HepG2 (cell line): ENCODE results near the gene ELAC1. TPM values are rescaled to one million over a fixed set of nuclear protein-coding genes. Genes with fewer than 3 reads are reported as not detected.

Experiments
- ATAC-seq: fragments of 200-7000 bp; cut with Tn5 transposase; 3 replicates; pipeline ENCODE4 v1.9.1; 2020; ENCODE audit warnings: mild to moderate bottlenecking, moderate library complexity
- BruUV-seq: library from RNA; stranded (reverse); fragments of 400-500 nt; replicated peaks from 2 replicates; lab custom pipeline; 2021; lab: Mats Ljungman, UMichigan
- CTCF ChIA-PET: fragments of 300-600 bp; formaldehyde crosslinking; extraction: SDS; loops from one replicate; lab custom pipeline; 2021; ENCODE audit warnings: low total read pairs, inconsistent platforms, low intra/inter-chr PET ratio; lab: Yijun Ruan, JAX
- POLR2A ChIA-PET: fragments of 350-600 bp; sonication (Branson Sonifier 250); formaldehyde crosslinking; loops from one replicate; lab custom pipeline; 2020; ENCODE audit warnings: antibody characterized with exemption, inconsistent platforms; lab: Yijun Ruan, JAX
- DNase-seq: peaks from one replicate; pipeline ENCODE4 v3.0.0-alpha.2; 2015; ENCODE audit warnings: low spot score
- FAIRE-seq: peaks from 3 replicates; lab custom pipeline; 2011; peaks lifted over from hg19 to GRCh38; lab: Jason Lieb, UNC
- H2AFZ ChIP-seq: one replicate; pipeline ENCODE4 v1.6.1; 2011; ENCODE audit warnings: low read length, inconsistent platforms
- H3K27ac ChIP-seq: fragments of 300-600 bp; 3 replicates; pipeline ENCODE4 v1.8.0; 2011; ENCODE audit warnings: mixed run types, mild to moderate bottlenecking, mixed read lengths, low read length, inconsistent platforms; ENCODE audit not compliant: insufficient read depth; ENCODE audit errors: extremely low read length
- H3K27me3 ChIP-seq, 2 experiments: fragments of 200-600 bp in 1 of 2; 2 replicates in 1 of 2; 3 replicates in 1 of 2; pipeline versions ENCODE4 v1.6.0 to v1.8.0; 2011; ENCODE audit warnings: low read length in 2 of 2, mild to moderate bottlenecking in 2 of 2, moderate library complexity in 2 of 2, inconsistent platforms in 1 of 2; ENCODE audit not compliant: insufficient read depth in 2 of 2, control insufficient read depth in 1 of 2
- H3K36me3 ChIP-seq, 2 experiments: fragments of 200-600 bp in 1 of 2; replicated peaks in 1 of 2; 2 replicates in 1 of 2; 3 replicates in 1 of 2; pipeline versions ENCODE4 v1.5.1 to v1.8.0; 2011; ENCODE audit warnings: low read length in 2 of 2, inconsistent platforms in 1 of 2; ENCODE audit not compliant: insufficient read depth in 2 of 2, control insufficient read depth in 1 of 2
- H3K4me1 ChIP-seq: 2 replicates; pipeline ENCODE4 v1.5.1; 2012; ENCODE audit warnings: low read length, inconsistent platforms; ENCODE audit not compliant: insufficient read depth
- H3K4me2 ChIP-seq: 2 replicates; pipeline ENCODE4 v1.6.0; 2011; ENCODE audit warnings: low read depth, low read length, inconsistent platforms
- H3K4me3 ChIP-seq, 3 experiments: fragments of 200-600 bp in 1 of 3; sonication (generic), shearing (Covaris generic) in 1 of 3; replicated peaks in 1 of 3; 2 replicates each; pipeline ENCODE4 v1.5.1; 2011 to 2016; ENCODE audit warnings: low read length in 3 of 3, inconsistent platforms in 2 of 3, low read depth in 2 of 3, mild to moderate bottlenecking in 2 of 3, control low read depth in 1 of 3, mixed read lengths in 1 of 3; ENCODE audit not compliant: insufficient read depth in 1 of 3
- H3K79me2 ChIP-seq: one replicate; pipeline ENCODE4 v1.6.1; 2011; ENCODE audit warnings: low read length, inconsistent platforms; ENCODE audit not compliant: insufficient read depth
- H3K9ac ChIP-seq: 2 replicates; pipeline ENCODE4 v1.6.0; 2011; ENCODE audit warnings: mild to moderate bottlenecking, low read depth, low read length, inconsistent platforms; ENCODE audit not compliant: insufficient read depth
- H3K9me3 ChIP-seq: 2 replicates; pipeline ENCODE4 v1.5.1; 2012; ENCODE audit warnings: mild to moderate bottlenecking, low read length
- H4K20me1 ChIP-seq: 2 replicates; pipeline ENCODE4 v1.6.0; 2011; ENCODE audit warnings: inconsistent platforms, mild to moderate bottlenecking, low read length, moderate library complexity; ENCODE audit not compliant: insufficient read depth
- ATF7 ChIP-seq, 2 experiments: fragments of 450-650 bp in 1 of 2; sonication (generic) in 1 of 2; formaldehyde crosslinking in 1 of 2; IDR thresholded peaks; 2 replicates each; pipeline versions ENCODE4 v1.4.0 to v1.6.1; 2016 to 2020; ENCODE audit warnings: antibody characterized with exemption in 1 of 2, mild to moderate bottlenecking in 1 of 2, missing genetic modification reagents in 1 of 2
- CREB1 ChIP-seq, 2 experiments: fragments of 450-650 bp in 1 of 2; IDR thresholded peaks; 2 replicates each; pipeline ENCODE4 v1.6.1; 2016 to 2017; ENCODE audit warnings: control low read depth in 1 of 2, mild to moderate bottlenecking in 1 of 2, missing compliant biosample characterization in 1 of 2, missing genetic modification characterization in 1 of 2
- SOX6 ChIP-seq, 2 experiments: fragments of 450-650 bp in 1 of 2; sonication (generic) in 1 of 2; formaldehyde crosslinking in 1 of 2; IDR thresholded peaks; 2 replicates each; pipeline versions ENCODE4 v1.4.0 to v1.6.1; 2017 to 2020; ENCODE audit warnings: antibody characterized with exemption in 1 of 2, mild to moderate bottlenecking in 1 of 2, missing genetic modification reagents in 1 of 2
- ZFP91 ChIP-seq: sonication (generic); formaldehyde crosslinking; IDR thresholded peaks from 2 replicates; pipeline ENCODE4 v1.9.0; 2022; ENCODE audit warnings: missing genetic modification reagents, mild to moderate bottlenecking, borderline replicate concordance
- ZNF776 ChIP-seq: sonication (generic); formaldehyde crosslinking; IDR thresholded peaks from 2 replicates; pipeline ENCODE4 v1.4.0; 2020; ENCODE audit warnings: mild to moderate bottlenecking, missing genetic modification reagents
- WGBS: methylation state at CpG from one replicate; pipeline ENCODE4 v1.1.6; 2017; ENCODE audit warnings: low lambda C conversion rate; 5-methylcytosine and 5-hydroxymethylcytosine counted together
- in situ Hi-C: cut with HindIII; loops from 2 replicates; pipeline ENCODE4 v1.10.0; 2017; ENCODE audit warnings: low pct_unique_long_range_greater_than_20kb; ENCODE audit not compliant: extremely low pct_ligation_motif_present
- intact Hi-C: fragments of 100-400 bp; cut with micrococcal nuclease; formaldehyde crosslinking; loops from one replicate; pipeline ENCODE4 v1.10.0; 2022; ENCODE audit not compliant: unreplicated experiment
- polyA plus RNA-seq, 8 experiments: library from polyadenylated mRNA; depleted of rRNA in 3 of 8; stranded (reverse) in 7 of 8; unstranded in 1 of 8; fragments of >200 nt; fragmentation: Illumina TruSeq in 4 of 8; extraction: Trizol in 4 of 8; gene quantifications; 2 replicates each; pipeline versions ENCODE4 v1.2.1 to v1.2.3, GENCODE V29; 2011 to 2016; ENCODE audit warnings: low read depth in 4 of 8, missing spikeins in 1 of 8, mixed read lengths in 1 of 8; ENCODE audit not compliant: insufficient read depth in 1 of 8
- total RNA-seq, 5 experiments: library from RNA; depleted of rRNA; stranded (reverse); fragments of >200 nt; fragmentation: Illumina TruSeq; extraction: Trizol; gene quantifications; 2 replicates each; pipeline ENCODE4 v1.2.3, GENCODE V29; 2016; ENCODE audit warnings: low read depth in 1 of 5

Gene ELAC1
- total and polyA plus RNA-seq, 2 of the 13 experiments (the other 11 are each of a cell fraction or from before 2014, with no cell fraction given), result 1.9 to 3.6 TPM

GRCh38 chr18:51012441-51012840 is 44.6 kb downstream of the ELAC1 start (continued):
- TF ChIP-seq SOX6 (IDR thresholded peaks at IDR 0.05) (no peak), SOX6 (CRISPR knock-in tag; IDR thresholded peaks at IDR 0.05) (no peak)

GRCh38 chr18:51013259-51013658 is 45.4 kb downstream of the ELAC1 start:
- in situ Hi-C loops (no loop called here), intact Hi-C loops (no loop called here)
- no peak overlapping the region for H3K9ac ChIP-seq
- no peak overlapping the region for H3K4me2 ChIP-seq
- POLR2A ChIA-PET, result no interaction called here
- H3K27me3 ChIP-seq, result no peaks in the 10 kb centered on the region
- H3K4me1 ChIP-seq, result peaks cover 4% of the 10 kb centered on the region; the same call in 1 of the 2 replicates
- no peaks in the 10 kb centered on the region for H4K20me1 ChIP-seq
- no TSS peak for BruUV-seq
- no peak for ATAC-seq
- no peak overlapping the region for H3K27ac ChIP-seq
- no peak for TF ChIP-seq ZNF776
- TF ChIP-seq ZFP91 (CRISPR knock-in tag), result no peak
- peak; percentile 96 for TF ChIP-seq CREB1 (IDR thresholded peaks at IDR 0.05)
- no peak for TF ChIP-seq CREB1 (CRISPR knock-in tag; IDR thresholded peaks at IDR 0.05)
- peak; percentile 99 for TF ChIP-seq ATF7 (IDR thresholded peaks at IDR 0.05)
- no peak for TF ChIP-seq ATF7 (CRISPR knock-in tag; IDR thresholded peaks at IDR 0.05)
- no peak for FAIRE-seq
- no peak for DNase-seq
- H3K4me3 ChIP-seq, result no peak overlapping the region
- 38% methylated on average over 3 of the region's 3 CpGs for WGBS
- H2AFZ ChIP-seq, result no peak overlapping the region
- H3K79me2 ChIP-seq, result no peaks in the 10 kb centered on the region
- CTCF ChIA-PET, result no interaction called here
- H3K36me3 ChIP-seq, result no peaks in the 10 kb centered on the region
- no peaks in the 10 kb centered on the region for H3K9me3 ChIP-seq
